DND-41 (cell line): ENCODE data around the gene PRAMEF27.
"Not testable (repeated sequence)": the region's sequence is repeated elsewhere in the genome, so short reads cannot be mapped to it uniquely, and the experiment has no call there.

ENCODE experiments used
- ATAC-seq: fragments of 200-7000 bp; cut with Tn5 transposase; 3 replicates; pipeline ENCODE4 v1.9.1; 2021; ENCODE audit warnings: low read depth; ENCODE audit not compliant: insufficient read depth
- DNase-seq: peaks from one replicate; pipeline ENCODE4 v3.0.0-alpha.2; 2020
- H2AFZ ChIP-seq: 2 replicates; pipeline ENCODE4 v1.6.0; 2012; ENCODE audit warnings: low read depth, low read length
- H3K27ac ChIP-seq: 2 replicates; pipeline ENCODE4 v1.5.1; 2012; ENCODE audit warnings: low read length, inconsistent platforms
- H3K27me3 ChIP-seq: fragments of 200-600 bp; sonication (generic); 2 replicates; pipeline ENCODE4 v1.6.0; 2012; ENCODE audit warnings: low read length, mild to moderate bottlenecking, inconsistent platforms; ENCODE audit not compliant: insufficient read depth, poor library complexity
- H3K36me3 ChIP-seq: 2 replicates; pipeline ENCODE4 v1.5.1; 2012; ENCODE audit warnings: low read length, inconsistent platforms; ENCODE audit not compliant: insufficient read depth
- H3K4me1 ChIP-seq: 2 replicates; pipeline ENCODE4 v1.5.1; 2012; ENCODE audit warnings: mild to moderate bottlenecking, low read length; ENCODE audit not compliant: insufficient read depth
- H3K4me2 ChIP-seq: 2 replicates; pipeline ENCODE4 v1.6.0; 2012; ENCODE audit warnings: mild to moderate bottlenecking, moderate library complexity, low read length, inconsistent platforms; ENCODE audit not compliant: insufficient read depth
- H3K4me3 ChIP-seq, 2 experiments: fragments of 200-600 bp in 1 of 2; shearing (Covaris generic) in 1 of 2; 2 replicates each; pipeline ENCODE4 v1.5.1; 2012 to 2016; ENCODE audit warnings: inconsistent platforms in 2 of 2, low read length in 2 of 2, mild to moderate bottlenecking in 2 of 2, low read depth in 1 of 2, moderate library complexity in 1 of 2
- H3K79me2 ChIP-seq: 2 replicates; pipeline ENCODE4 v1.6.0; 2012; ENCODE audit warnings: low read length, inconsistent platforms; ENCODE audit not compliant: insufficient read depth
- H3K9ac ChIP-seq: 2 replicates; pipeline ENCODE4 v1.6.0; 2012; ENCODE audit warnings: low read depth, mild to moderate bottlenecking, inconsistent platforms, low read length, moderate library complexity
- H3K9me3 ChIP-seq: 2 replicates; pipeline ENCODE4 v1.5.1; 2012; ENCODE audit warnings: low read length, moderate library complexity, mild to moderate bottlenecking, inconsistent platforms; ENCODE audit not compliant: insufficient read depth, severe bottlenecking
- H4K20me1 ChIP-seq: 2 replicates; pipeline ENCODE4 v1.6.0; 2012; ENCODE audit warnings: low read length; ENCODE audit not compliant: insufficient read depth

PRAMEF27 gene

DNA sequence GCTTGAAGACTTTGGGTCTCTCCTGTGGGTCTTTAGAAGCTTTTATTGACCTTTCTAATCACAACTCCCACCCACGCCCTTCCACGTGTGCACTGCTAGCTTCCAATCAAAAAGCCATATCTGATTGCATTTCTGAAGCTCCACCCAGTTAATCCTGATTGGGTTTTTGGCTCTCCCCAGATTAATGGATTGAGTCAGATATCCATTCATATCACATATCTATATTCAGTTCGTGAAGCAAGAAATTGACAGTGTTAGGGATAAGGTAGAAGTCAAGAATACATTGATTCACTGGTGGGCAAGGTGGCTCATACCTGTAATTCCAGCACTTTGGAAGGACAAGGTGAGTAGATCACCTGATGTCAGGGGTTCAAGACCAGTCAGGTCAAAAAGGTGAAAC lies at the start of gene PRAMEF27:
TSS of gene PRAMEF27 (minus strand) at position 101 of the 400 bp plus-strand sequence. CDS start 2,916 bp downstream, outside the sequence.
- not testable (repeated sequence) for H2AFZ ChIP-seq, H4K20me1 ChIP-seq, H3K36me3 ChIP-seq

DNA sequence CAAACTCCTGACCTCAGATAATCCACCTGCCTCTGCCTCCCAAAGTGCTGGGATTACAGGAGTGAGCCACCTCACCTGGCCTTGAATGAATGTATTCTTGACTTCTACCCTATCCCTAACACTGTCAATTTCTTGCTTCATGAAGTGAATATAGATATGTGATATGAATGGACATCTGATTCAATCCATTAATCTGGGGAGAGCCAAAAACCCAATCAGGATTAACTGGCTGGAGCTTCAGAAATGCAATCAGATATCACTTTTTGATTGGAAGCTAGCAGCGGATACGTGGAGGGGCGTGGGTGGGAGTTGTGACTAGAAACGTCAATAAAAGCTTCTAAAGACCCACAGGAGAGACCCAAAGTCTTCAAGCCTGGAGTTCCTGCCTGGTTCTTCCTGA lies 14.1 kb upstream of the PRAMEF27 start, which contains the start of gene PRAMEF25:
TSS of gene PRAMEF25 (plus strand) at position 301 of the 400 bp plus-strand sequence. CDS start 2,920 bp downstream, outside the sequence.
- not testable (repeated sequence) for H3K9me3 ChIP-seq, ATAC-seq, H3K4me3 ChIP-seq, DNase-seq, H3K4me1 ChIP-seq, H3K79me2 ChIP-seq, H3K27ac ChIP-seq, H3K4me2 ChIP-seq, H3K36me3 ChIP-seq, H4K20me1 ChIP-seq, H3K9ac ChIP-seq, H3K27me3 ChIP-seq, H2AFZ ChIP-seq

More for the DNA sequence above, at the start of gene PRAMEF27:
- ATAC-seq, H3K9me3 ChIP-seq, H3K4me1 ChIP-seq, H3K4me2 ChIP-seq, H3K4me3 ChIP-seq, DNase-seq, H3K27ac ChIP-seq, H3K9ac ChIP-seq, H3K27me3 ChIP-seq, H3K79me2 ChIP-seq: not testable (repeated sequence)

DNA sequence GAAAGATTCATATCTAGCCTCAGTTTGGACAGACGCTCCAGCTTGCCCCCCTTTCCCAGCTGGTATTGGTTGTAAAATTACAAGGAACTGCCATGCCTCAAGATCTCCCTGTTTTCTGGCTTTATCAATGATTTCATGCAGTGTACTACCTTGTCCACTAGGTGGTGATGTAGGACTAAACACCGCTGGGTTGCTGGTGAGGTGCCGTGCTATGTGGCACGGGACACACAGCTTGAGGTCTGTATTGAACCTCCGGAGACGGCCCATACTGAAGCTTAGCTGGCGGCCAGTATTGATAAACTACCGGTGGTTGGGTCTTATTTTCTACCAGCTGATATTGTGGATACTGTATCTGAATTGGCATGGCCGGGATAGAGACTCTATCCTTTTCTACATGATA lies 36.5 kb downstream of the PRAMEF27 start:
- H3K4me1 ChIP-seq, H4K20me1 ChIP-seq, H2AFZ ChIP-seq, H3K4me3 ChIP-seq, H3K4me2 ChIP-seq, H3K79me2 ChIP-seq, H3K27ac ChIP-seq, H3K9ac ChIP-seq, H3K9me3 ChIP-seq, H3K36me3 ChIP-seq, DNase-seq, H3K27me3 ChIP-seq, ATAC-seq: not testable (repeated sequence)

DNA sequence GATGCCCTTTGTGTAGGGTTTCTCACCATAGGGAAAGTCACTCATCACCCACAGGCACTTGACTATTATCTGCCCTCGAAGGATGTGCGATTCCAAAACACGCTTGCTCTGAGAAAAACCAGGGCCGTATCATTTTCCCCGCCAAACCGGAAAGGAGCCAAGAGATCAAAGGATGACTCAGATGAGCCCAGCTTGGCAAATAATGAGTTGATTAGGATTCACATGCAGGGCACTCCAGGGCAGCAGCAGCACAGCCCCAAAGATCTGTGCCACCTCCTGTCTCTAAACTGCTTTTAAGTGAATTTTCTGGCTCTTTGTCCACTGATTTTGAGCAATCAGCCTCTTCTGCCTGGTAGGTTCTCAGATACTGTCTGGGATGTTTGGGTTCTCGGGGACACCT lies 44.4 kb downstream of the PRAMEF27 start:
- not testable (repeated sequence) for H3K4me2 ChIP-seq, H4K20me1 ChIP-seq, H3K27ac ChIP-seq, H2AFZ ChIP-seq, H3K9ac ChIP-seq, ATAC-seq, H3K27me3 ChIP-seq, H3K79me2 ChIP-seq, H3K9me3 ChIP-seq, H3K4me1 ChIP-seq, H3K36me3 ChIP-seq, H3K4me3 ChIP-seq, DNase-seq

DNA sequence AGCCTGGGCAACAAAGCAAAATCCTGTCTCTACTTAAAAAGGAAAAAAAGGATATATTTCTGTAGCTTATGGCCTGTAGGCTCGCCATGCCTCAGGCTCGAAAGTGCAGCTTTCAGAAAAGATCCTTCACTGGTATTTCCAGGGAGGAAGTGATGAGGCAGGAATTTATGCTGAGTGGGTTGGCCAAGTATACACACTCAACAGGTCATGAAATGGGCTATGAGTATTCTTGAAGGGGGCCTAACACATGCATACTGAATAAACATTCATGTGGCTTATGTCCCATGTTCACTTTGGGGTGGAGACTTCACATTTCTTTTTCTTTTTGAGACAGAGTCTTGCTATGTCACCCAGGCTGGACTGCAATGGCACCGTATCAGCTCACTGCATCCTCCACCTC lies 47.0 kb downstream of the PRAMEF27 start:
- H3K4me1 ChIP-seq, H3K9me3 ChIP-seq, H3K4me2 ChIP-seq, H3K9ac ChIP-seq, DNase-seq, H4K20me1 ChIP-seq, H2AFZ ChIP-seq, H3K27me3 ChIP-seq, H3K79me2 ChIP-seq, H3K27ac ChIP-seq, ATAC-seq, H3K36me3 ChIP-seq, H3K4me3 ChIP-seq: not testable (repeated sequence)

DNA sequence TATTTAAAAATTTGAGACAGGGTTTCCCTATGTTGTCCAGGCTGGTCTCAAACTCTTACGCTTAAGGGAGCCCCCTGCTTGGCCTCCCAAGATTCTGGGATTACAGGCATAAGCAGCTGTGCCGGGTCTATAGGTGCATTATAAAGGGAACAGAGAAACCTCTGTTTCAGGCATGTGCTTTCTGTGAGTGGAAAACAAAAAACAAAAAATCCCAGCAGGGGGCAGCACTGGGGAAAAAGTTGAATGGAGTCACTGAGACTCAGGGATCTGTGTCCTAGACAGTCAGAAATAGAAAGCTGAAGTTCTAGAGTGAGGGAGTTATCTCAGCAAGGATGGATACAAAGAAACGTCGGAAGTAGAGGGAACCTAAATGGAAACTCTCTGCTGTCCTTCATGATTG lies 50.6 kb downstream of the PRAMEF27 start:
- not testable (repeated sequence) for H3K9me3 ChIP-seq, H3K4me1 ChIP-seq, H3K79me2 ChIP-seq, H3K27me3 ChIP-seq, H4K20me1 ChIP-seq, DNase-seq, H3K9ac ChIP-seq, H3K4me2 ChIP-seq, H3K27ac ChIP-seq, H2AFZ ChIP-seq, ATAC-seq, H3K36me3 ChIP-seq, H3K4me3 ChIP-seq
